GM18526 (cell line): ENCODE results near the gene DEDD.

Source experiments
- POLR2A ChIP-seq: IDR thresholded peaks from 3 replicates; pipeline ENCODE4 v1.6.1; 2011; ENCODE audit not compliant: insufficient read length; ENCODE audit errors: extremely low read depth

The DEDD gene

GRCh38 chr1:161095230-161095629 lies 37.2 kb downstream of the DEDD start:
- TF ChIP-seq POLR2A, result no peak

GRCh38 chr1:161094481-161094880 lies 38.0 kb downstream of the DEDD start:
- no peak for TF ChIP-seq POLR2A

- no peak for TF ChIP-seq POLR2A
Observed at GRCh38 chr1:161092621-161093028, 39.8 kb downstream of the DEDD start.

GRCh38 chr1:161091796-161092507 lies 40.5 kb downstream of the DEDD start:
- TF ChIP-seq POLR2A, result no peak

GRCh38 chr1:161091093-161091492 lies 41.4 kb downstream of the DEDD start:
- no peak for TF ChIP-seq POLR2A

GRCh38 chr1:161090617-161091016 lies 41.9 kb downstream of the DEDD start:
- TF ChIP-seq POLR2A, result no peak

GRCh38 chr1:161089938-161090337 lies 42.5 kb downstream of the DEDD start:
- no peak for TF ChIP-seq POLR2A

- TF ChIP-seq POLR2A, result no peak
Observed at GRCh38 chr1:161089251-161089924, 43.1 kb downstream of the DEDD start, which contains the start of gene NECTIN4. TSS of gene NECTIN4 (minus strand) at chr1:161089558. CDS start at chr1:161089296, 262 bp downstream.

- no peak for TF ChIP-seq POLR2A
Observed at GRCh38 chr1:161088587-161089110, 43.8 kb downstream of the DEDD start.

- no peak for TF ChIP-seq POLR2A
Observed at GRCh38 chr1:161086457-161086856, 46.0 kb downstream of the DEDD start.

- no peak for TF ChIP-seq POLR2A
Observed at GRCh38 chr1:161085165-161085564, 47.3 kb downstream of the DEDD start.

GRCh38 chr1:161084597-161084988 lies 47.9 kb downstream of the DEDD start:
- no peak for TF ChIP-seq POLR2A

- no peak for TF ChIP-seq POLR2A
Observed at GRCh38 chr1:161083748-161084596, 48.5 kb downstream of the DEDD start.

GRCh38 chr1:161082996-161083747 lies 49.3 kb downstream of the DEDD start:
- TF ChIP-seq POLR2A, result no peak

GRCh38 chr1:161082483-161082882 lies 50.0 kb downstream of the DEDD start:
- TF ChIP-seq POLR2A, result no peak

GRCh38 chr1:161081519-161081918 lies 50.9 kb downstream of the DEDD start:
- TF ChIP-seq POLR2A, result no peak
